BE2C (cell line): Measurements from ENCODE around the gene DNAJB8.

Experiments
- DNase-seq: peaks from one replicate; pipeline ENCODE4 v3.0.0-alpha.2; 2020
- H3K27me3 ChIP-seq: fragments of 250-450 bp; sonication (Bioruptor Pico); 2 replicates; pipeline ENCODE4 v1.5.1; 2020; ENCODE audit warnings: mild to moderate bottlenecking
- H3K36me3 ChIP-seq: fragments of 250-450 bp; sonication (Bioruptor Pico); 2 replicates; pipeline ENCODE4 v1.5.1; 2020; ENCODE audit warnings: mild to moderate bottlenecking
- H3K4me1 ChIP-seq: fragments of 250-450 bp; sonication (Bioruptor Pico); 2 replicates; pipeline ENCODE4 v1.5.1; 2020
- H3K4me3 ChIP-seq: 2 replicates; pipeline ENCODE4 v1.5.1; 2011; ENCODE audit warnings: low read depth, low read length
- H3K9me3 ChIP-seq: fragments of 250-450 bp; sonication (Bioruptor Pico); 2 replicates; pipeline ENCODE4 v1.5.1; 2020
- CTCF ChIP-seq: IDR thresholded peaks from 2 replicates; pipeline ENCODE4 v1.5.1; 2012; ENCODE audit warnings: mild to moderate bottlenecking, low read depth, low read length

The DNAJB8 gene

DNA sequence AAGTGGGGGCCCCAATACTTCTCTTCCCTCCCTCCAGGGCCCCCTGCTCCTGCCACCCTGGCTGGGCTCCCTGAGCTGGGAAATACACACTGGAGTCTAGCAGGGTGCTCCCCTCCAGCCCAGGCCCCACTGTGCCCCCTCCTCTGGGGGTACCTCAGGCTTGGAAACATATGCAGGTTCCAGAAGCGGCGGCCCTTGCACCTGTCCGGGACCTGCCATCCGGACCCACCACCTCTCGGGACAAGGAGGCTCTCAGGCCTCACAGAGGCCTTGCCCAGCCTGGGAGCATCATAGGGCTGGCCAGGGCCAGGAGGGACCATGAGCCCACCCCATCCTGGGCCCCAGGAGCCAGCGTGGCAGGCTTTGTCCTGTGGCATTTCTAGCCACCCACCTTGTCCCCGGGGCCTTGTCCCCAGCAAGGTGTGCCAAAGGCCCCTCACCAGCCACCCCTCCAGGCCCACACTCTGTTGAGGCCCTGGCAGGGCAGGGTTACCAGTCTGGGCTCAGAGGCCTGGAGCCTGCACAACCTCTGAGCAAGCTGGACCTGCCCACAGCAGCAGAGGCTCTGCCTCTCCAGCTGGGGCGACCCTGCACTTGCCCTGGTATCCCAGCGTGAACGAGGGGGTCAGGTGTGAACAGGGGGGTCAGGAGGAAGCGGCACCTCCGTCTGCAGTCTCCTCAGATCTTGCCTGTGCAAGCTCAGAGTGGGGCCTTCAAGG, 45.8 kb downstream of the DNAJB8 start:
- Histone ChIP-seq H3K4me3 (no peak overlapping the region), H3K4me1 (peaks cover 87% of the 10 kb centered on the region), H3K36me3 (no peaks in the 10 kb centered on the region), H3K9me3 (no peaks in the 10 kb centered on the region), H3K27me3 (no peaks in the 10 kb centered on the region)
- no peak for DNase-seq
- TF ChIP-seq CTCF = no peak

DNA sequence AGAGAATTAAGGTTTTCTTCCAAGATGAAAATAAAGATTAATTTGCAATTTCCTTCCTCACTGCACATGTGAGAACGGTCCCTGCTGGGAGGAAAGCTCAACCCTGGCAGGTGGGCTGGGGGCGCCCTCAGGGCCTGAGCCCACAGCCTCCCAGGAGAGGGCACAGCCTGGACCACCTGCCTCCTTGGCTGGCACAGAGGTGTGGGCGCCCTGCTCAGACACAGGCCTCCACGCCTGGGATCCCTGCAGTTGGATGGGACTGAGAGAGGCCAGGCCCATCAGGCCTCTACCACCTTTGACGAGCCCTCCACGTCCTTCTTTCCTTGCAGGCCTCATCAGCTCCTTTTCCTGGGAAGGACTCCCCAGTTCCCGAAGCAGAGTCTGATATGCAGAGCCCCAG, 46.4 kb downstream of the DNAJB8 start:
- Histone ChIP-seq H3K4me1 (peaks cover 87% of the 10 kb centered on the region), H3K4me3 (no peak overlapping the region), H3K36me3 (no peaks in the 10 kb centered on the region), H3K27me3 (no peaks in the 10 kb centered on the region), H3K9me3 (no peaks in the 10 kb centered on the region)
- TF ChIP-seq CTCF = no peak
- DNase-seq = no peak

- Histone ChIP-seq H3K9me3 (no peaks in the 10 kb centered on the region), H3K4me3 (no peak overlapping the region), H3K4me1 (peaks cover 90% of the 10 kb centered on the region), H3K27me3 (no peaks in the 10 kb centered on the region), H3K36me3 (no peaks in the 10 kb centered on the region)
- no peak for TF ChIP-seq CTCF
- no peak for DNase-seq
Observed at GRCh38 chr3:128419311-128419710, 47.4 kb downstream of the DNAJB8 start.

DNA sequence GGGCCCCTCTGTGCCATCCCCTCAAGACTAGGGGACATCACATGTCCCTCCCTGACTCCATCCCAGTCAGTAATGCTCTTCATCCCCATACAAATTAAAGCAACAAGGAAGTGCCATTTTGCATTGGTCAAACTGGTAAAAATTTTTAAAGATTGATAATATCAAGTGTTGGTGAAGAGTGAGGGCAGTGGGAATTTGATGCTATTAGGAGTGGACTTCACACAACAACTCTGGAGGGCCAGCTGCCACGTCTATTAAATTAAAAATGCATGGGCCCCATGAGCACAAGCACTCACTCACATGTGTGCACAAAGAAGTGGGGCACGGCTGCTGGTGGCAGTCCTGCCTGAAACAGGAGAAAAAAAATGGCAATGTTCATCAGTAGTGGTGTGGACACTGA, 47.8 kb downstream of the DNAJB8 start:
- H3K4me1 ChIP-seq = peaks cover 92% of the 10 kb centered on the region
- H3K9me3 ChIP-seq = no peaks in the 10 kb centered on the region
- no peaks in the 10 kb centered on the region for H3K36me3 ChIP-seq
- no peak overlapping the region for H3K4me3 ChIP-seq
- DNase-seq = no peak
- no peak for TF ChIP-seq CTCF
- H3K27me3 ChIP-seq = no peaks in the 10 kb centered on the region

GRCh38 chr3:128416578-128417211, 50.0 kb downstream of the DNAJB8 start:
- Histone ChIP-seq H3K9me3 (no peaks in the 10 kb centered on the region), H3K27me3 (no peaks in the 10 kb centered on the region), H3K36me3 (no peaks in the 10 kb centered on the region), H3K4me1 (peaks cover 88% of the 10 kb centered on the region), H3K4me3 (no peak overlapping the region)
- TF ChIP-seq CTCF = no peak
- peak; percentile 57 for DNase-seq

DNA sequence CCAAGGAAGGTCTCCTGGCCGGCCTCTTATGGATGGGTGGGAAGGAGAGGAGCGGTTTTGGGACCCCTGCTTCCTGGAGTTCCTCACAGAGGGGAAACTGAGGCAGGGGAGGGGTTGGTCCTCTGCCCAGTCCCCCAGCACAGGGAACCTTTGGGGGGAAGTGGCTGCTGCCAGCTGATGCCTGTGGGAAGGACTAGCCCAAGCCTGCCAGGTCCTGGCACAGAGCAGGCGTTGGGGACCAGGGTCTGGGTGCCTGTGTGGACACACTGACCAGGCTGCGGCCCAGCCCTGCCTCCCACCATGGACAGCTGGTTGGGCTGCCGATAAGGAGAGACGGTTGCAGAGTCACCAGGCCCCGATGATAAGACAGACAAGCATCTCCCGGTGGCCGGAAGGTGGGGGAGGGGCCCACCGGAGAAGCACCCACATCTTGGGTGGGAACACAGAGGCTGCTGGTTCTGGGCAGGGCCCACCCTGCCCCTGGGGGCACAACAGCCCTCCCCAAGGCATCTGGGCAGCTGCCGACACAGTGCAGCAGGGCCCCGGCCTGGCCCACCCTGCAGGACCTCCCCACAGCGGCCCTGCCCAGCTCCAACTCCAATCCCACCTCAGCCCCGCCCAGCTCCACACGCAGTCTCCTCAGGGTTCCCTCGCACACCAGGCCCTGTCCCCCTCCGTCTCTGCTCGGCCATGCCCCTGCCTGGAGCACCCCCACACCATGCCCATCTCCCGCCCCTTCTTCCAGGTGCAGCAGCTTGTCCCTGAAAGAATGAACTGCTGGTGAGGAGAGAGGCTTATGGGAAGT, 50.7 kb downstream of the DNAJB8 start:
- Histone ChIP-seq H3K4me3 (no peak overlapping the region), H3K9me3 (no peaks in the 10 kb centered on the region), H3K36me3 (no peaks in the 10 kb centered on the region), H3K4me1 (peaks cover 86% of the 10 kb centered on the region), H3K27me3 (no peaks in the 10 kb centered on the region)
- TF ChIP-seq CTCF = no peak
- DNase-seq = peak; percentile 85
